ENCODE data around the gene PTPRT.

DNA sequence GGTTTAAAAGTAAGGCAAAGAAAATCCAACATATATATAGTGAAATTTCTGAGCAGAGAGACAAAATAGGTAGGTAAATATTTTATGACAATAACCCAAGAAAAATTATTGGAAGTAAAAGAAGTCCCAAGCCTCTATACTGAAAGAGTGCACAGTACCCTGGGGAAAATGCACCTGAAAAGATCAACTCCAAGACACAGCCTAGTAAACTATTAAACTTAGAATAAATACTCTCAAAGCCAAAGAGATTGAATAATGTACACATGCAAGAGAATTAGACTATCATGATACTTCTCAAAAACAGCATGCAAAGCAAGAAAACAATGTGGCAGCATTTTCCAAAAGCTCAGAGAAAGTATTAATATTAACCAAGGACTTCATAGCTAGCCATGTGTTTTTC, 894.7 kb downstream of the PTPRT start:
- TF ChIP-seq, protein P1, sequence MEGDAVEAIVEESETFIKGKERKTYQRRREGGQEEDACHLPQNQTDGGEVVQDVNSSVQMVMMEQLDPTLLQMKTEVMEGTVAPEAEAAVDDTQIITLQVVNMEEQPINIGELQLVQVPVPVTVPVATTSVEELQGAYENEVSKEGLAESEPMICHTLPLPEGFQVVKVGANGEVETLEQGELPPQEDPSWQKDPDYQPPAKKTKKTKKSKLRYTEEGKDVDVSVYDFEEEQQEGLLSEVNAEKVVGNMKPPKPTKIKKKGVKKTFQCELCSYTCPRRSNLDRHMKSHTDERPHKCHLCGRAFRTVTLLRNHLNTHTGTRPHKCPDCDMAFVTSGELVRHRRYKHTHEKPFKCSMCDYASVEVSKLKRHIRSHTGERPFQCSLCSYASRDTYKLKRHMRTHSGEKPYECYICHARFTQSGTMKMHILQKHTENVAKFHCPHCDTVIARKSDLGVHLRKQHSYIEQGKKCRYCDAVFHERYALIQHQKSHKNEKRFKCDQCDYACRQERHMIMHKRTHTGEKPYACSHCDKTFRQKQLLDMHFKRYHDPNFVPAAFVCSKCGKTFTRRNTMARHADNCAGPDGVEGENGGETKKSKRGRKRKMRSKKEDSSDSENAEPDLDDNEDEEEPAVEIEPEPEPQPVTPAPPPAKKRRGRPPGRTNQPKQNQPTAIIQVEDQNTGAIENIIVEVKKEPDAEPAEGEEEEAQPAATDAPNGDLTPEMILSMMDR (IDR thresholded peaks at IDR 0.05; ENCODE audit: borderline replicate concordance, extremely low read depth, low read length, poor library complexity, severe bottlenecking): no peak
- no peak for TF ChIP-seq EZH2 (IDR thresholded peaks at IDR 0.05; ENCODE audit: borderline replicate concordance, low read depth, low read length, severe bottlenecking)
